HG03103 (cell line): Measurements from ENCODE around the gene RBM19.

ENCODE experiments used
- ATAC-seq: cut with Tn5 transposase; IDR thresholded peaks from one replicate; pipeline ENCODE4 v1.9.1; 2021; ENCODE audit warnings: low read depth; ENCODE audit not compliant: unreplicated experiment

RBM19 gene

GRCh38 chr12:113841786-113842185 lies 124.3 kb downstream of the RBM19 start:
- ATAC-seq, result no peak

- no peak for ATAC-seq
These were observed 125.6 kb downstream of the RBM19 start for GRCh38 chr12:113840401-113841042.

- ATAC-seq, result no peak
These were observed 127.2 kb downstream of the RBM19 start for GRCh38 chr12:113838896-113839295.

GRCh38 chr12:113837528-113838296 lies 128.4 kb downstream of the RBM19 start:
- ATAC-seq, result no peak

DNA sequence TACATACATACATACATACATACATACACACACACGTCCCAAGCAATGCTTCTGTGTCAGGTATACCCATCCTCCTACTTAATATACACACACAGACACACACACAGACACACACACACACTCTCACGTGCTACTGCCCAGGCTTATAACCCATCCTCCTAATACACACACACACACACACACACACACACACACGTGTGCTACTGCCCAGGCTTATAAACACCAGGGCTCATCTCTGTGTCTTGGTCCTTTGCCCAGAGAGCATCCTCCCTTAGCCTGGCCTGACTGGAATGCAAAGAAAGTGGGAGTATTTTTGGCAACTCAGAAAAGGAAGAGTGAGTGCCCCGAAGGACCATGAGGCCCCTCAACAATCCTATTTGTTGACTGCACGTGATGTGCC lies 129.0 kb downstream of the RBM19 start:
- ATAC-seq, result no peak

GRCh38 chr12:113835896-113836295 lies 130.2 kb downstream of the RBM19 start:
- no peak for ATAC-seq

- no peak for ATAC-seq
These were observed 130.7 kb downstream of the RBM19 start for GRCh38 chr12:113835433-113835832.

GRCh38 chr12:113833422-113833821 lies 132.7 kb downstream of the RBM19 start:
- ATAC-seq, result no peak

GRCh38 chr12:113831476-113831875 lies 134.6 kb downstream of the RBM19 start:
- no peak for ATAC-seq

DNA sequence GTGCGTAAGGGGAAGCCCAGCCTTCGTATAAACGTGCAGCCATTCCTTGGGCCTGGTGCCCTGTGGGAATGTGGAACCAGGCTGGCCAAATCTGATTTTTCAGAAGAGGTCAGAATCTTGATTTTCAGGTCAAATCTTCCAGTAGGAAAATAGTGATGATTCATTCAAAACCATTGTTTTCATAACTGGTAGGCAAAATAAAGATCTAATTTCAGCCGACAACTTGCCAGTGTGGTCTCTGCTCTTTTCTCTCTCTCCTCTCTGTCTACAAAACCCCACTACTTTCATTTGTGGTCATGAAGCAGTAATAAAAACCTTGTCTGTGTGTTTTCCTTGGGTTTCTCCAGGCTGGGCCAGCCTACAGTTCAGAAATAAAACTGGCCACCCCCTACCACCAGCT lies 135.1 kb downstream of the RBM19 start:
- no peak for ATAC-seq

- no peak for ATAC-seq
These were observed 136.9 kb downstream of the RBM19 start for GRCh38 chr12:113829212-113829611.

- no peak for ATAC-seq
These were observed 138.5 kb downstream of the RBM19 start for GRCh38 chr12:113827539-113828114.

- no peak for ATAC-seq
These were observed 139.2 kb downstream of the RBM19 start for GRCh38 chr12:113826805-113827538.

DNA sequence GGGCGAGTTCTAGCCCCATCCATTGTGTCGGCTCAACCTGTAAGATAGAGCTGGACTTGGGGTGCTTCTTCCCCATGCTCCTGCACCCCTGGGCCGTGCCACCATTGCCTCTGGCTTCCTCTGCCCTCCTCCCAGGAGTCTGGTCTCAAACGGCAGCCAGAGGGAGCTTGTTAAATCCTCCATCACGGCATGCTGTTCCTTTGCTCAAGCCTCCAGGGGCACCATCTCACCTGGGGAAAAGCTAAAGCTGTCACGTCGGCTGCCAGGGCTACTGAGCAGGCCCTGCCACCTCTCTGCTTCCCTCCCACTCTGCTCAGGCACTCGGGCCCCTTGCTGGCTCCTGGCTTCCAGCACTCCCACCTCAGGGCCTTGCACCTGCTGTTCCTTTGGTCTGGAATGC lies 140.4 kb downstream of the RBM19 start:
- ATAC-seq, result no peak

GRCh38 chr12:113823816-113824215 lies 142.3 kb downstream of the RBM19 start:
- no peak for ATAC-seq

GRCh38 chr12:113823016-113823415 lies 143.1 kb downstream of the RBM19 start:
- no peak for ATAC-seq

- ATAC-seq, result no peak
These were observed 145.3 kb downstream of the RBM19 start for GRCh38 chr12:113820842-113821241.

- no peak for ATAC-seq
These were observed 145.8 kb downstream of the RBM19 start for GRCh38 chr12:113820309-113820708.

DNA sequence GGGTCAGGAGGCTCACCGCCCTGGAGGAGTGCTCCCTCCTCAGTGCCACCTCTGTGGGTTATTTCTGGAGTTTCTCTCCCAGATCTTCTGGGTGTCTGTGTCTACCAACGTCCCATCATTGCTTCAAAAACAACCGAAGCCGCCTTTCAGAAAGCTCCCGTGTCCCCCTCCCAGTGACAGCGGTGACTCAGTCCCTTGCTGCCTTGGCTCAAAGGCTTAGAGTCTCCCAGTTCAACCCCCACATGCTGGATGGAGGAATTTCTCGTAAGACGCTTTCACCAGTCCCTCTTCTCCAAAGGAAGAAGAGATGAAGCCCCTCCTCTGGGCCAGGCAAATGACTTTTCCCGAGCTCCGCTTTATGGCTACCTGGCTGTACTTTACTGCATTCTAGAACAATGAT lies 146.6 kb downstream of the RBM19 start:
- ATAC-seq, result no peak

- ATAC-seq, result no peak
These were observed 147.3 kb downstream of the RBM19 start for GRCh38 chr12:113818833-113819232.

GRCh38 chr12:113818283-113818682 lies 147.8 kb downstream of the RBM19 start:
- ATAC-seq, result no peak
